KMS-11 (cell line): ENCODE results near the gene PSMA1.

Experiments
- H2AFZ ChIP-seq: fragments of 200-600 bp; sonication (generic); 2 replicates; pipeline ENCODE4 v1.6.1; 2016; ENCODE audit warnings: antibody characterized with exemption, mixed run types, low read depth
- H3K27ac ChIP-seq: fragments of 200-600 bp; sonication (generic); 2 replicates; pipeline ENCODE4 v1.6.1; 2016; ENCODE audit warnings: mild to moderate bottlenecking, mixed run types
- H3K27me3 ChIP-seq: fragments of 200-600 bp; sonication (generic); 2 replicates; pipeline ENCODE4 v1.6.1; 2017; ENCODE audit warnings: mild to moderate bottlenecking, low read depth, mixed run types, moderate library complexity; ENCODE audit not compliant: insufficient read depth
- H3K36me3 ChIP-seq: fragments of 200-600 bp; sonication (generic); 2 replicates; pipeline ENCODE4 v1.6.1; 2017; ENCODE audit warnings: mild to moderate bottlenecking, mixed run types; ENCODE audit not compliant: insufficient read depth
- H3K4me1 ChIP-seq: fragments of 200-600 bp; sonication (generic); 2 replicates; pipeline ENCODE4 v1.6.1; 2016; ENCODE audit warnings: mild to moderate bottlenecking, low read depth, mixed run types; ENCODE audit not compliant: poor library complexity, severe bottlenecking
- H3K4me2 ChIP-seq: fragments of 200-600 bp; sonication (generic); 2 replicates; pipeline ENCODE4 v1.7.0; 2016; ENCODE audit warnings: mild to moderate bottlenecking, mixed run types
- H3K4me3 ChIP-seq: fragments of 200-600 bp; sonication (generic); IDR thresholded peaks from 2 replicates; pipeline ENCODE4 v1.6.1; 2017; ENCODE audit warnings: low read depth, low read length, mixed read lengths; ENCODE audit not compliant: insufficient read depth
- H3K79me2 ChIP-seq: fragments of 200-600 bp; sonication (generic); 2 replicates; pipeline ENCODE4 v1.6.1; 2016; ENCODE audit warnings: low read depth, mixed run types; ENCODE audit not compliant: insufficient read depth
- H3K9ac ChIP-seq: fragments of 200-600 bp; sonication (generic); 2 replicates; pipeline ENCODE4 v1.6.1; 2016; ENCODE audit warnings: mild to moderate bottlenecking, mixed run types
- H4K20me1 ChIP-seq: fragments of 200-600 bp; sonication (generic); 2 replicates; pipeline ENCODE4 v1.6.1; 2016; ENCODE audit warnings: mild to moderate bottlenecking, mixed run types; ENCODE audit not compliant: insufficient read depth
- CTCF ChIP-seq: fragments of 200-600 bp; sonication (generic); conservative IDR thresholded peaks from 2 replicates; pipeline ENCODE4 v1.6.1; 2017; ENCODE audit warnings: low read depth, mild to moderate bottlenecking, antibody characterized with exemption, low read length, moderate library complexity, mixed read lengths

The PSMA1 gene

GRCh38 chr11:14463623-14464022, 56.6 kb downstream of the PSMA1 start:
- Histone ChIP-seq H3K4me3 (no peak overlapping the region), H2AFZ (no peak overlapping the region), H3K27me3 (no peaks in the 10 kb centered on the region), H3K36me3 (peaks cover 30% of the 10 kb centered on the region; the same call in 1 of the 2 replicates), H3K9ac (no peak overlapping the region), H3K79me2 (no peaks in the 10 kb centered on the region), H3K4me1 (no peaks in the 10 kb centered on the region), H4K20me1 (no peaks in the 10 kb centered on the region), H3K27ac (no peak overlapping the region), H3K4me2 (no peak overlapping the region)
- no peak for TF ChIP-seq CTCF

DNA sequence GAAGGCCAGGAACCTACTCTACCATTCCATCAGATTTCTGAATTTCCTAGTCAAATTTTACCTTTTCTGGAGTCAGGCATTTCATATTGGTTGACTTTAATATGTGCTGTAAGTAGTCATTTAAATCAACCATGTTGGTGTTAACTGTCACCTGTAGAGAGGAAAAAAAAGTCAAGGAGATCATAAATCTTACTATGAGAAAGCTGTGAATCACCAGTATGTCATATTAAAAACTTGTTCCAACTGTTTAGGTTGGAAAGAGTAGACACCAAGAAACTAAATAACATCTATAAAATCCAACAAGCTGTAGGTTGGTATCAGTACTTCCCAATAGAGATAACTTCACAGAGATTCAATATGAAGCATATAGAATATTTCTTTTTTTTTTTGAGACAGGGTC, 60.0 kb downstream of the PSMA1 start:
- H3K79me2 ChIP-seq: no peaks in the 10 kb centered on the region
- H3K4me1 ChIP-seq: no peaks in the 10 kb centered on the region
- no peak overlapping the region for H3K27ac ChIP-seq
- 0 out of 2 replicates have a peak, but pooled peaks cover 4% of the 10 kb centered on the region for H4K20me1 ChIP-seq
- no peak overlapping the region for H3K4me3 ChIP-seq
- no peaks in the 10 kb centered on the region for H3K27me3 ChIP-seq
- H2AFZ ChIP-seq: no peak overlapping the region
- H3K36me3 ChIP-seq: peaks cover 11% of the 10 kb centered on the region
- H3K9ac ChIP-seq: no peak overlapping the region
- TF ChIP-seq CTCF: no peak
- H3K4me2 ChIP-seq: no peak overlapping the region

DNA sequence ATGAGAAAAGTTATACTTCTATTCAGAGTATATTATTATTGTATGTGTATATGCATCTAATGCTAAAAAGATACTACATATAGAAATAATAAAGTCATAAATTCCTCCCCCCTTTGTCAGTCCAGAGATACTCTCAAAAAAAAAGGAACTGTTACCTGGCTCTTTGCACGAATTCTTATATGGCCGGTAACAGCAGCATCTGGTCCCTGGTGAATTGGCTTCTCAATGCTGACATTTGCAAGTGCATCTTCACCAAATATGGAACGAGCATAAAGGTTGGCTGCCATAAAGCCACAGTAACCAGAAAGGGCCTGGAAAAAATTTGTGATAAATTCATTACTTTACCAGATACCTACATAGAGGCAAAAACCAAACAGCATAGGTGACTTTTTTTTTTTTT, 61.8 kb downstream of the PSMA1 start:
- no peak for TF ChIP-seq CTCF
- Histone ChIP-seq H2AFZ (no peak overlapping the region), H3K4me1 (no peaks in the 10 kb centered on the region), H3K27ac (no peak overlapping the region), H3K27me3 (no peaks in the 10 kb centered on the region), H3K79me2 (no peaks in the 10 kb centered on the region), H4K20me1 (0 out of 2 replicates have a peak, but pooled peaks cover 4% of the 10 kb centered on the region), H3K4me2 (no peak overlapping the region), H3K36me3 (peaks cover 11% of the 10 kb centered on the region), H3K4me3 (no peak overlapping the region), H3K9ac (no peak overlapping the region)

DNA sequence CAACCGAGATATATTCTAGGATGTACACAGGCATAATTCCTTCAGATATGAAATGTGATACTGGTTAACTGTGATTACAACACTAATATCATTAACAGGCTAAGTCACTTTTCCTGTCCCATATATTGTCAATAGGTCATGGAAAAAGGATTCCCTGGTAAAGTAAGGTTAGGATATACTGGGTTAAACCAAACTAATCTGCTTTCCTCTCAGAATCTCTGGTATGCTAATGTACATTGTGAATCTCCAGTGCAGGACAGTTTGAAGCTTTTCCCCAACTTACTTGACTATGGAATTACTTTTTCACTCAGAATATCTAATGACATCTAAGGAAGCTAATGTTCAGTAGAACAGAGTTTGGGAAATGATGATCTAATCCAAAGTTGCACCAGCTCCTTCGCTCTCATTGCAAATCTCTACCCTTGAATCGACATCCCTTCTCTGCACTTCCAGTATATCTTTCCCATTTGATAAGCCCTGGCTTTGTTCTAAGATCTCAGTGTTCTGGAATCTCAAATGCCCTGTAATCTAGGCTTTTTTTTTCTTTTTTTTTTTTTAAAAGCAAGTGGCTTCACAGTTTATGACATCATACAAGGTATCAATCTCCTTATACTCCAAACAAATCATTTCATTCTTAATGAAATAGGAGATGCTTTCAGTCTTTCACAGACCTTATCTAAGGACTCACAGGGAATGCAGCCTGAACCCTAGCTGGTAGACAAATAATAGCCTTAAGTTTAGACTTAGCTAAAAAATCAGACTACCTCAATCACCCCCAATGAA, 64.3 kb downstream of the PSMA1 start:
- H3K9ac ChIP-seq: no peak overlapping the region
- H3K4me3 ChIP-seq: no peak overlapping the region
- H4K20me1 ChIP-seq: 0 out of 2 replicates have a peak, but pooled peaks cover 4% of the 10 kb centered on the region
- no peaks in the 10 kb centered on the region; the same call in 1 of the 2 replicates for H3K36me3 ChIP-seq
- no peaks in the 10 kb centered on the region for H3K4me1 ChIP-seq
- no peak for TF ChIP-seq CTCF
- no peaks in the 10 kb centered on the region for H3K27me3 ChIP-seq
- H2AFZ ChIP-seq: no peak overlapping the region
- no peak overlapping the region for H3K4me2 ChIP-seq
- H3K79me2 ChIP-seq: no peaks in the 10 kb centered on the region
- no peak overlapping the region for H3K27ac ChIP-seq
